Astrocyte of the cerebellum (primary cell): Measurements from ENCODE around the gene PDE8B.
"Not testable (repeated sequence)": the region's sequence is repeated elsewhere in the genome, so short reads cannot be mapped to it uniquely, and the experiment has no call there.

ENCODE experiments used
- DNase-seq: peaks from one replicate; pipeline ENCODE4 v3.0.0-alpha.2; 2011; ENCODE audit warnings: low read depth
- H3K4me3 ChIP-seq: 2 replicates; pipeline ENCODE4 v1.5.1; 2011; ENCODE audit warnings: mild to moderate bottlenecking, low read depth, low read length, moderate library complexity
- CTCF ChIP-seq: IDR thresholded peaks from 2 replicates; pipeline ENCODE4 v1.5.1; 2012; ENCODE audit warnings: low read length, low read depth, moderate library complexity, mild to moderate bottlenecking; ENCODE audit errors: missing control alignments
- in situ Hi-C: cut with HindIII; loops from 2 replicates; pipeline ENCODE4 v1.10.0; 2017; ENCODE audit warnings: low sequenced_read_pairs

The PDE8B gene

GRCh38 chr5:77454123-77454522, 243.6 kb downstream of the PDE8B start:
- in situ Hi-C loops = no loop called here
- no peak for TF ChIP-seq CTCF
- DNase-seq = no peak
- no peak overlapping the region for H3K4me3 ChIP-seq

- no peak for TF ChIP-seq CTCF
- H3K4me3 ChIP-seq = no peak overlapping the region
- in situ Hi-C loops = no loop called here
- no peak for DNase-seq
Measured at GRCh38 chr5:77461287-77461686, 250.8 kb downstream of the PDE8B start.

GRCh38 chr5:77463905-77464304, 253.4 kb downstream of the PDE8B start:
- no peak for DNase-seq
- no peak overlapping the region for H3K4me3 ChIP-seq
- no peak for TF ChIP-seq CTCF
- in situ Hi-C loops = no loop called here

- in situ Hi-C loops, H3K4me3 ChIP-seq, DNase-seq: not testable (repeated sequence)
Measured at GRCh38 chr5:77468875-77469274, 258.4 kb downstream of the PDE8B start.

GRCh38 chr5:77475041-77475440, 264.6 kb downstream of the PDE8B start:
- in situ Hi-C loops = not testable (repeated sequence)

More at GRCh38 chr5:77475041-77475440, 264.6 kb downstream of the PDE8B start:
- DNase-seq, H3K4me3 ChIP-seq: not testable (repeated sequence)
